Astrocyte (in vitro differentiated cells and primary cell): ENCODE measurements around the gene CMC1. TPM values are rescaled to one million over a fixed set of nuclear protein-coding genes. Genes with fewer than 3 reads are reported as not detected.

Source experiments
- DNase-seq: peaks from one replicate; pipeline ENCODE4 v3.0.0-alpha.2; 2010; ENCODE audit warnings: low read depth
- FAIRE-seq: peaks from 2 replicates; lab custom pipeline; 2011; peaks lifted over from hg19 to GRCh38; lab: Jason Lieb, UNC
- H2AFZ ChIP-seq: 2 replicates; pipeline ENCODE4 v1.6.0; 2012; ENCODE audit warnings: low read depth, low read length, inconsistent platforms
- H3K27ac ChIP-seq: 2 replicates; pipeline ENCODE4 v1.5.1; 2011; ENCODE audit warnings: low read depth, low read length, inconsistent platforms
- H3K27me3 ChIP-seq: 2 replicates; pipeline ENCODE4 v1.6.0; 2011; ENCODE audit warnings: low read length, inconsistent platforms; ENCODE audit not compliant: insufficient read depth
- H3K36me3 ChIP-seq: 2 replicates; pipeline ENCODE4 v1.5.1; 2011; ENCODE audit warnings: low read length, inconsistent platforms; ENCODE audit not compliant: insufficient read depth
- H3K4me1 ChIP-seq: 2 replicates; pipeline ENCODE4 v1.5.1; 2011; ENCODE audit warnings: low read length, inconsistent platforms; ENCODE audit not compliant: insufficient read depth
- H3K4me2 ChIP-seq: 2 replicates; pipeline ENCODE4 v1.6.0; 2012; ENCODE audit warnings: low read length, inconsistent platforms
- H3K4me3 ChIP-seq: 2 replicates; pipeline ENCODE4 v1.5.1; 2011; ENCODE audit warnings: low read depth, mild to moderate bottlenecking, low read length, inconsistent platforms; ENCODE audit not compliant: insufficient read depth
- H3K79me2 ChIP-seq: 2 replicates; pipeline ENCODE4 v1.6.0; 2012; ENCODE audit warnings: mild to moderate bottlenecking, low read length, inconsistent platforms; ENCODE audit not compliant: insufficient read depth
- H3K9ac ChIP-seq: 2 replicates; pipeline ENCODE4 v1.6.0; 2012; ENCODE audit warnings: mild to moderate bottlenecking, low read length, inconsistent platforms
- H3K9me3 ChIP-seq: 2 replicates; pipeline ENCODE4 v1.5.1; 2012; ENCODE audit warnings: low read depth, mild to moderate bottlenecking, low read length, inconsistent platforms; ENCODE audit not compliant: insufficient read depth
- H4K20me1 ChIP-seq: 2 replicates; pipeline ENCODE4 v1.6.0; 2012; ENCODE audit warnings: low read length, inconsistent platforms; ENCODE audit not compliant: insufficient read depth
- H3K27ac Mint-ChIP-seq: one replicate; pipeline ENCODE4 v1.8.0; 2021; ENCODE audit warnings: mild to moderate bottlenecking, mixed read lengths; ENCODE audit not compliant: unreplicated experiment
- H3K27me3 Mint-ChIP-seq: one replicate; pipeline ENCODE4 v1.8.0; 2021; ENCODE audit warnings: low read depth, mixed read lengths; ENCODE audit not compliant: unreplicated experiment
- H3K36me3 Mint-ChIP-seq: one replicate; pipeline ENCODE4 v1.8.0; 2021; ENCODE audit warnings: low read depth, mixed read lengths; ENCODE audit not compliant: unreplicated experiment
- H3K4me1 Mint-ChIP-seq: one replicate; pipeline ENCODE4 v1.8.0; 2021; ENCODE audit warnings: low read depth, mixed read lengths; ENCODE audit not compliant: unreplicated experiment
- H3K4me3 Mint-ChIP-seq: one replicate; pipeline ENCODE4 v1.8.0; 2021; ENCODE audit warnings: mild to moderate bottlenecking, moderate library complexity, mixed read lengths; ENCODE audit not compliant: unreplicated experiment
- H3K9me3 Mint-ChIP-seq: one replicate; pipeline ENCODE4 v1.8.0; 2021; ENCODE audit warnings: mild to moderate bottlenecking, mixed read lengths; ENCODE audit not compliant: unreplicated experiment
- EZH2 ChIP-seq: IDR thresholded peaks from 2 replicates; pipeline ENCODE4 v1.6.1; 2012; ENCODE audit warnings: mild to moderate bottlenecking, low read length, inconsistent platforms; ENCODE audit not compliant: insufficient read depth
- total RNA-seq: library from RNA; stranded (reverse); gene quantifications from 2 replicates; pipeline ENCODE4 v1.2.1, GENCODE V29; 2021
- TF ChIP-seq, protein P1 (sequence below): IDR thresholded peaks from 2 replicates; pipeline ENCODE4 v1.5.1; 2011; ENCODE audit warnings: low read depth, mild to moderate bottlenecking, inconsistent platforms, low read length, moderate library complexity; ENCODE audit not compliant: insufficient read depth

The CMC1 gene
- total RNA-seq, 1 donor from 2014 or later: 13.4 TPM

DNA sequence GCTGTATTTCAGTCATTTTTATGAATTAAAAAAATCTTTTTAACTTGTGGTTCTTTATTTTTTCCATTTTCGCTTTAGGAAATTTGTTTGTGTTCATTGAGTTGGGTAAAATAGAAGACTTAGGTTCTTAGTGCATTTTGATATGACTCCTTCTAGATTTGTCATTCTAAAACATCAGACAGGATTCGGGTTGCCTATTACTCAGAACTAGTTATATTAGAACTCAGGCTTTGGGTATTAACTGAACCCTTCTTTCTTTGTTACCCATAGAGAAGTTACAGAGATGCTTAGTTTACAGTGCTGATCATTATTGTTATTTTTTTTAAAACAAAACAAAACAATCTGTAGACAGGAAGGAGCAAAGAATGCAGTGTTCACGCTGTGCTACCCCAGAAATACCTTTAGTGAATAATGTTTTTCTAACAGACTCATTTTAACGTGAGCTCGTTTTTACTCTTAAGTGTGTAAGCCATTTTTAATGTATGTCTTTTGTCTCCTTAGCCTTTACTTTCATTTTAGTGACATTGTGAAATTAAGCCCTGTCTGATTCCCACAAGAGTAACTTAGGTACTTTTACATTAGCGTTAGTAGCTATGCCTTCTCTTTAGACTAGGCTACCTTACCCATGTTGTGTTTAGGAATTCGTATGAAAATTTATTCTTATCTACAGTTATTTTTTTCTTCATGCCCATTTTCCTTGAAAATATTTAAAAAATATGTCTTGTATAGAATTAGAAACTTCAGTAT, 53.4 kb downstream of the CMC1 start:
- Histone ChIP-seq H3K4me1 (no peaks in the 10 kb centered on the region), H3K4me3 (no peak overlapping the region), H3K79me2 (no peaks in the 10 kb centered on the region), H3K4me2 (no peak overlapping the region), H2AFZ (no peak overlapping the region), H4K20me1 (no peaks in the 10 kb centered on the region), H3K36me3 (no peaks in the 10 kb centered on the region), H3K9ac (no peak overlapping the region), H3K9me3 (no peaks in the 10 kb centered on the region), H3K27ac (no peak overlapping the region), H3K27me3 (no peaks in the 10 kb centered on the region)
- FAIRE-seq: no peak
- Mint-ChIP-seq H3K27me3 (no peaks in the 10 kb centered on the region), H3K36me3 (no peaks in the 10 kb centered on the region), H3K27ac (no peak overlapping the region), H3K4me1 (no peaks in the 10 kb centered on the region), H3K9me3 (peaks cover 2% of the 10 kb centered on the region), H3K4me3 (no peak overlapping the region)
- no peak for DNase-seq
- TF ChIP-seq, protein P1, sequence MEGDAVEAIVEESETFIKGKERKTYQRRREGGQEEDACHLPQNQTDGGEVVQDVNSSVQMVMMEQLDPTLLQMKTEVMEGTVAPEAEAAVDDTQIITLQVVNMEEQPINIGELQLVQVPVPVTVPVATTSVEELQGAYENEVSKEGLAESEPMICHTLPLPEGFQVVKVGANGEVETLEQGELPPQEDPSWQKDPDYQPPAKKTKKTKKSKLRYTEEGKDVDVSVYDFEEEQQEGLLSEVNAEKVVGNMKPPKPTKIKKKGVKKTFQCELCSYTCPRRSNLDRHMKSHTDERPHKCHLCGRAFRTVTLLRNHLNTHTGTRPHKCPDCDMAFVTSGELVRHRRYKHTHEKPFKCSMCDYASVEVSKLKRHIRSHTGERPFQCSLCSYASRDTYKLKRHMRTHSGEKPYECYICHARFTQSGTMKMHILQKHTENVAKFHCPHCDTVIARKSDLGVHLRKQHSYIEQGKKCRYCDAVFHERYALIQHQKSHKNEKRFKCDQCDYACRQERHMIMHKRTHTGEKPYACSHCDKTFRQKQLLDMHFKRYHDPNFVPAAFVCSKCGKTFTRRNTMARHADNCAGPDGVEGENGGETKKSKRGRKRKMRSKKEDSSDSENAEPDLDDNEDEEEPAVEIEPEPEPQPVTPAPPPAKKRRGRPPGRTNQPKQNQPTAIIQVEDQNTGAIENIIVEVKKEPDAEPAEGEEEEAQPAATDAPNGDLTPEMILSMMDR: no peak
- TF ChIP-seq EZH2: no peak

DNA sequence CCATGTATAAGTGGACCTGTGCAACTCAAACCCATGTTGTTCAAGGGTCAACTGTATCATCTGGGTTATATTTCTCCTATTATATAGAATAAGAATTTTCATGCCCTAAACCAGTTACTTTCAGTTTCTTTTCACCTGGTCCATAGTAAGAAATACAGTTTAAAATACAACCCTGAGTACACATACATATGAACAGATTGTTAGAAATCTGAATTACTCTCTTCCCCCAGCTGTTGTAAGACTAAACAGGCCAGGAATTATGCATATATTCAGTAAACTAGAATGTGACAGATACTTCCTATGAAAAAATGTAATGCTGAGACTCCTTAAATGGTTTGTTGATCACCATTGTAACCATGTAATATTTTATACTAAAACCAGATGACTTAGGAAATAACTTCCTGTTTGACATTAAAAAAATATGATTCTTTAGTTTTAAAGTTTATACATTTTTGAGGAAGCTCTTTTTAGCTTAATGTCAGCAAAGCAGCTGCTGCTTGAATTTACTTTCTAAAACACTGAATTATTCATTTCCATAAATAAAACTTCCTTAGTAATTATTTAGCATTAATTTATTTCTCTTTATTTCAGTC, 54.6 kb downstream of the CMC1 start:
- H4K20me1 ChIP-seq: no peaks in the 10 kb centered on the region
- H2AFZ ChIP-seq: no peak overlapping the region
- H3K36me3 ChIP-seq: no peaks in the 10 kb centered on the region
- no peaks in the 10 kb centered on the region for H3K79me2 ChIP-seq
- H3K9me3 ChIP-seq: no peaks in the 10 kb centered on the region
- no peaks in the 10 kb centered on the region for H3K4me1 Mint-ChIP-seq
- no peak for TF ChIP-seq EZH2
- no peaks in the 10 kb centered on the region for H3K36me3 Mint-ChIP-seq
- H3K9ac ChIP-seq: no peak overlapping the region
- H3K27ac Mint-ChIP-seq: no peak overlapping the region
- no peaks in the 10 kb centered on the region for H3K27me3 ChIP-seq
- H3K4me3 ChIP-seq: no peak overlapping the region
- no peaks in the 10 kb centered on the region for H3K9me3 Mint-ChIP-seq
- H3K27me3 Mint-ChIP-seq: no peaks in the 10 kb centered on the region
- FAIRE-seq: no peak
- no peak for DNase-seq
- no peak overlapping the region for H3K27ac ChIP-seq
- H3K4me2 ChIP-seq: no peak overlapping the region
- H3K4me1 ChIP-seq: no peaks in the 10 kb centered on the region
- no peak overlapping the region for H3K4me3 Mint-ChIP-seq

DNA sequence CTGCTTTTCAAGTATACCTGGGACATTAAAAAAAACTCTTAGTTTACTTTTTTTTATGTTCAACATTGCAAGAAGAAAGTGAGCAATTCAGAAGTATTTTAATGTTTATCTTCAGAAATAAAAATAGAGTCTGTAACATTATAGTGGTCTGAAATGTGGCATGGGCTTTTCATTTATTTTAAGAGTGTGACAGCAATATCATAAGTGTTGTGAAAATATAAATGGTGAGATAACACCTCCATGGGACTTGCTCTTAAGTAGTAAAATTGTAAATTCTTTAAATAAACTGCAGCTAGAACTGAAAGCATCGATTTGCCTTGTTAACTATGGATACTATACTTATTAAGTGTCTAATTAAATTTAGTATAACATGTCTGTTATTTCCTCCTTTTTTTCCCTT, 58.3 kb downstream of the CMC1 start:
- Mint-ChIP-seq H3K27ac (no peak overlapping the region), H3K9me3 (no peaks in the 10 kb centered on the region), H3K36me3 (no peaks in the 10 kb centered on the region), H3K4me3 (no peak overlapping the region), H3K4me1 (peaks cover 3% of the 10 kb centered on the region), H3K27me3 (no peaks in the 10 kb centered on the region)
- Histone ChIP-seq H3K79me2 (no peaks in the 10 kb centered on the region), H3K9me3 (no peaks in the 10 kb centered on the region), H3K27me3 (no peaks in the 10 kb centered on the region), H4K20me1 (no peaks in the 10 kb centered on the region), H3K4me2 (no peak overlapping the region), H2AFZ (no peak overlapping the region), H3K4me3 (no peak overlapping the region), H3K36me3 (no peaks in the 10 kb centered on the region), H3K27ac (no peak overlapping the region), H3K4me1 (no peaks in the 10 kb centered on the region), H3K9ac (no peak overlapping the region)
- FAIRE-seq: no peak
- DNase-seq: no peak
- TF ChIP-seq, protein P1: no peak
- TF ChIP-seq EZH2: no peak
